ENCODE measurements around the gene C13orf42. TPM values are rescaled to one million over a fixed set of nuclear protein-coding genes. Genes with fewer than 3 reads are reported as not detected.

The C13orf42 gene
- polyA plus RNA-seq, 12 donors = 0.10 to 0.20 (median 0.13) TPM; not detected in 5

DNA sequence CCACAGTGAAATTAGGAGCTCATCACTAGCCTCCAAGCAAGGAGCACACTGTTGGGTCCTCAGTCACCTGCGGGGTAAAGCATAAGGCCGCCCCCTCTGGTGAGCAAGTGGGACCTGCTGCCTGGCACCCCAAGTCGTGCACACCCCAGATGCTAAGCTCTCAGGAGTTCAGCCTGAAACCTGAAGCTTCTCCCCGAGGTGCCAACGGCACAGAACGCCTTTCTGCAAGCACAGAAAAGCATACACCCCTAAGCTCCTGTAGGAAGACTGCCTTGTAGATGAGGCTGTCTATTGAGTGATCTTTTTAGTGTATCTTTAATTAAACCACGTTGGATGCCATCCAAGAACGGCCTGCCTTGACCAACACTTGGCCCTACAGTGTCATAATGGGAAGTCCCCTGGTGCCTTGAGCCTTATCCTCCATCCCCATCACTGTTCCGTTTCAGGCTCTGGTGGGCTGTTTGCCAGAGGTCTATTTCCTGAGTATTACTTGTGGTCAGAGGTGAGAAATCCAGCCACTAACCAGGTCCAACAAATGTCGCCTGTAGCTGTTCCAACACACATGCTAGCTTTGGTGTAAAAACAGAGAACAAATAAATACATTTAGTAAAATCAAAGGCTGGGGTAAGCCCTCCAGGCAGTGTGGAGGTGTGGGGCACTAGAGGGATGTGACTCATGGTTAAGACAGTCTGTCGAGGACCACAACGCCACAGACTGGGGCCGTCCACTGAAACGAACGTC, 44.8 kb downstream of the C13orf42 start:
- DNase-seq = no peak

DNA sequence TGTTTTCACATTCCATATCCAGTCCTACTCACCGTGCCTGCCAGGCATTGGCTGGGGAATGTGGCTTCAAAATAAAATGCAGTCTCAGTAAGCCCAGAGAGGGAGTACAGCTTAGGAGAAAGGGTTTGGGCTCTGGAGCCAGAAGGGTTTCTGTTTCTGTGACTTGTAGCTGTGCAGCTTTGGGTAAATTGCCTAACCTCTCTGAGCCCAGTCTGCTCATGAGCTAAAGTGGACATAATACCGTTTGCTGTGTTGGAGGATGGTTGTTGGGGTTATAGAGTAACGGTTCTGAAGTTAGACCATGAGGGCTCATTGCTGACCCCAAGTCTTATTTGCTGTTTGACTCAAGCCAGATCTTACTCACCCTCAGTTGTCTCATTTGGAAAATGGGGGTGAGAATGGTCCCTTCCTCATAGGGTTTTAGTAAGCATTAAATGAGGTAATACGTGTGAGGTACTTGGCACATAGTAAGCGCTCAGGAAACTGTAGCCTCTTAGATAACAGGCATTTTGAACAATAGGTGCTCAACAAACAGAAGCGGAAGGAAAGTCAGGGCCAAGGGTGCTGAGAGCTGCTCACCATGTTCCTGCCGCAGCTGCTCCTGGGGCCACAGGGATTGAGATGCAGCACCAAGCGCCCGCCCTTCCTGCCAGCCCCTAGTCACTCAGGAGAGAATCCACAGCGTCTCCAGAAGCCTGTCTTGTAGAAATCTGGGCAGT, 45.5 kb downstream of the C13orf42 start:
- DNase-seq = no peak

DNA sequence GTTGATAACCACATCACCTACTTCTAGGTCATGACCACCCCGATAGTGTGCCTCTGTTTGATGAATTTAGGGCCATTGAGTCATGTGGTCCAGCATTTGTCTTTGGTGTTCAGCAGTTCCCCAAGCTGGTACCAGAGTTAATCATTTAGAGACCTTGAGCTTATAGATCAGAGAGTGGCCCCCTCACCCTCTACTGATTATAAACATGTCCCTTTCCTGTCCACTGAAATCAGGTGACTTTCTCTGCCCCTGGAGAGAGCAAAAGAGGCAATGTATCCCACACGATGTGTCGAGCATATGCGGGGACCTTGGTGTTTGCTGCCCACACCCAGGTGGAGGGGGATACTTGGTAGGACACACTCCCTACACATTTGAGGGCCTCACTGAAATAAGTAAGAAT, 46.3 kb downstream of the C13orf42 start:
- DNase-seq = no peak

DNA sequence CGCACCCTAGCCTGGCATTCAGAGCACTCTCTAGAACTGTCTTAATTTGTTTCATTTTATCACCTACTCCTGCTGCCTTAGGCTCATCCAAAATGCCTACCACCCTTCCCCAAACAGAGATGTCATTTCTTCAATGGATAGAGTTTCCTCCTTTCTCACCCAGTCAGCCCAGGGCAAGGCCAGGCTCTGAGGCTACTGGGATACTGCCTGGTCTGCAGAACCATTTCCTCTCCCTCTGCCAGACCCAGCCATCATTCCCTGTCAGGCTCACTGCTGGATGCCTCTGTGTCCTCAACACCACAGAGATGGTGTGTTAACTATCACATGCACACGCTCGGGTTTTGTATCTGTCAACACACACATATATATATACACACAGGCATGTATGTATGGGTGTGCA, 47.2 kb downstream of the C13orf42 start:
- DNase-seq = no peak

DNA sequence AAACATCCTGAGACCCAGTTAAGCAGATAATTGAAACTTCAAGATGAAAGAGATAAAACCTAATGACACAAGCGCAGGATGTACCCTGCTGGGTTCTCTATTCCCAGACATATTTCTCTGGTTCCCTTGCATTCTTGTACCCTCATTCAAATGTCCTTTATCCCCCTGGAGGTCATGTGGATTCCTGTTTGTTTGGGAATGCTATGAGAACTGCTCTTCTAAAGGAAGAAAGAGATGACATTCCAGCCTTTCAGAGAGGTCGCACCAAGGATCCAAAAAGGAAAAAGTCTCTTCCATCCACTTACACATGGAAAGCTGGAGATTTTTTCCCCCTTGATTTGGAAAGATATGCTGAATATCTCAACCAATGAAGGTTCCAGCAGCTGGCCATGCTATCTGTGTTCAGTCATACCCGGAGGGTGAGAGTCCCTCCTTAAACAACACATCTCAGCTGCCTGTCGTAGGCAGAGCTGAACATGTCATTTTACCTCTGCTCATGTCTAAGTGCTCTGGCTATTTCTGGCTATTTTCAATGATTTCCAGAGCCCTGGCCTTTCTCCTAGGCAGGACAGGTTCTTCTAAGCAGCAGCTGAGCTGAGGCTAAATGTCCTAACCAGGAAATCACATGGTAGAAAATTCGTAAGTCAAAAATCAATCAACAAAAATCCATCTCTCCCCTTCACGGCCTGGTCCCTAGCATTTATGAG, 52.5 kb downstream of the C13orf42 start:
- DNase-seq = no peak

DNA sequence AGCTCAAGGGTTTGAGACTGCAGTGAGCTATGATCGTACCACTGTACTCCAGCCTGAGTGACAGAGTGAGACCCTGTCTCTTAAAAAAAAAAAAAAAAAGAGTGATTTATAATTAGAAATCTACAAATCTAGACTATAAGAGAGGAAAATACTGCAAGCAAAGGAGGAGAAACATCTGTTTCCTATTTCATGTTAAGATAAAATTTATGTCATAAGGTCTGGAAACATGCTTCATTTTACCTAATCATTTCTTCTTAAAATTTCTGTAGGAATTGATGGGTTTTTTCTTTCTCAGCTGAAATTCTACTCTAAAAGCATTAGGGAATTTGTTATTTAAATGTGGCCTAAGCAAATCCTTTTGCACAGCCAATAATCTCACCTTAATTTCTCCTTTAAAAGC, 53.2 kb downstream of the C13orf42 start:
- no peak for DNase-seq

DNA sequence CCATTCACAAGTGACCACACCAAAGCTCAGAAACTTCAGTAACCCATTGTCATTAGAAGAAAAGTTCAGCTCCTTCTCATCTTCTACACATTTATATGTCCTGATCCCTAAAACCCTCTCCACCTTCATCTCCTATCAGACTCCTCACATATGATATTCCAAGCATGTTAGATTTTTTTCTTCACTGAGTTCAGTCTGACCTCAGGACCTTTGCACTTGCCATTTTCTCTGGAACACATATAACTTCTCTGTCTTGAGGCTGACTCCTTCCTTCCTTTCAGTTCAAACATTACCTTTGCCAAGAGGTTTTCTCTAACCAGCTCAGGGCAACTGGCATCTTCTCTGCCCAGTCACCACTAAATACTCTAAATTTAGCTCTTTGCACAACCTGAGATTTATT, 54.1 kb downstream of the C13orf42 start:
- no peak for DNase-seq

DNA sequence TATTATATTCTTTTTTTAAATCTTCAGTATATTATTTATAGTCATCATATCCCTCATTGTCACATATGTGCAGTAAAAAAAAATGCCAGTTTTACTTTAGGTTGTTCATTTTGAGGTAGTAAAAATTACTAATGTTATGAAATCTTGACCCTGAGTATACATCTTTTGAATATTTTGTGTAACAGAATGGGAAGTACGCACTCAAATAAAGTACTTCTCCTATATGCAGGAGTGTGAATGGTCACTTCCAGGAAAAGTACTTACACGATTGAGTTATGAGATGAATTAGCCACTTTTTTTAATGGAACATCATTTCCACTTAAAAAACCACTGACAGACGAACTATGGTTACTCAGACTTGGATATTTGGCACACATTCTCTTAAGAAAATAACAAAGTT, 58.5 kb downstream of the C13orf42 start:
- DNase-seq = no peak

DNA sequence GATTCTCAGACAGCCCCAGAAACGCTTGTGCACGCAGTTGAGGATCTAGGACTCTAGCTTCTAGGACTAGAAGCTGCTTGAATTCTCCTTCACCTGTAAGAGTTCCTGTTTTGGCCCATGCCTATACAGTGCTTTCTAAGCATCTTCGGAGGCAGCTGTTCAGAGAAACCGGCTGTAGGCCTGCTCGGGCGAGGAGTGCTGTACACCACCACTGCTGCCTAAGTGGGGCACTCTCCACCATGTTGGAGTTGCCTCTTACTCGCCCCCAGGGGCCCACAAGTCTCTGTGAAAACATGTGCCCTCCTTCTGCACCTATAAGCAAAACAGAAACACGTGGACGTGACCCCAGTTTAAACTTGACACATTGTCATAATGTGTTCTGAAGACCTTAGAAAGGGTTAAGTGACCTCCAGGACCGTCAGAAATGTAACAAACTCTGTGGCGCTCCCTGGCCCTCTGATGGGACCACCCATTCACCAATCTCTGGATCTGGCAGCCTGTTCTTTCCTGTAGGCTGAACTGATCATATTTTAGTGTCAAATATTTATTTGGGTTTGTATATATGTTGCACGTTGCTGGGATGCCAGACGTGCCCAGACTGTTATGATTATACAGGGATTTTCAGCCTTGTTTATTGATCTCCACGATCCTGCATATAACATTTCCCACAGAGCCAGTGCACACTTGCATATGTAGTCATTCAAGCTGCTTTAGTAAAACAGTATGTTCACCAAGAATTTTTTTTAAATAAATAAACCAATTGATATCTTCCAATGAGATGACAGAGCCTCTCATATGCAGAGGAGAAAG, 60.8 kb downstream of the C13orf42 start:
- DNase-seq = no peak

DNA sequence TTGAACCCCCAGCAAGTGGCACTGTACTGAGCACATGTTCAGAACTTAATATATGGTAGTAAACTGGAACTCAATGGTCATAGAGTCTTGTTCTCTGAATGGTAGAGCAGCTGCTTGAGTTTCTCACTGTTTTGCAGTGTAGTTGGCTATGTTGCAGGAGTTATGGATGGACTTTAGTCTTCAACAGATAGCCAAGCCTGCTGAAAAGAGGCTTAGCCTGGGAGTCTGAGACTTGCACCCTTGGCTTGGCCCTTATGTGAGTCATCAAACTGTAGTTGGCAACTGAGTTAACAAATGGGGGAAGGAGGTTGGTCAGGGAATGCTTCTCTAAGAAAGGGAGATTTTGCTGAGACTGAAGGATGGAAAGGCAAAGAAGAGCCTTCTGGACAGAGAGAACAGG, 62.5 kb downstream of the C13orf42 start:
- DNase-seq = no peak

DNA sequence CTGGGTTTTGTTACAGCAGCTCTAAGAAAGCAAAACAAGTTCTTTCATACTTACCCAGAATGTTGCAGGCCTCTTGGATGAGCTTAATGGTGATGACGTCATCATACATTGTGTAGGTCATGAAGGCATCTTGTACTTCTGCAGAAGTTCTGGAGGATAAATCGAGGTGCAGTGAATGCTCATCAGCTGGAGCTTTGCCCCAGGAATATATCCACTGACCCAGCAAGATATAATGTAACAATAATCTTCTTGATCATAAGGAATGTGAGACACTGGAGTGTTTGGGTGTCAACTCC, 63.0 kb downstream of the C13orf42 start:
- no peak for DNase-seq

DNA sequence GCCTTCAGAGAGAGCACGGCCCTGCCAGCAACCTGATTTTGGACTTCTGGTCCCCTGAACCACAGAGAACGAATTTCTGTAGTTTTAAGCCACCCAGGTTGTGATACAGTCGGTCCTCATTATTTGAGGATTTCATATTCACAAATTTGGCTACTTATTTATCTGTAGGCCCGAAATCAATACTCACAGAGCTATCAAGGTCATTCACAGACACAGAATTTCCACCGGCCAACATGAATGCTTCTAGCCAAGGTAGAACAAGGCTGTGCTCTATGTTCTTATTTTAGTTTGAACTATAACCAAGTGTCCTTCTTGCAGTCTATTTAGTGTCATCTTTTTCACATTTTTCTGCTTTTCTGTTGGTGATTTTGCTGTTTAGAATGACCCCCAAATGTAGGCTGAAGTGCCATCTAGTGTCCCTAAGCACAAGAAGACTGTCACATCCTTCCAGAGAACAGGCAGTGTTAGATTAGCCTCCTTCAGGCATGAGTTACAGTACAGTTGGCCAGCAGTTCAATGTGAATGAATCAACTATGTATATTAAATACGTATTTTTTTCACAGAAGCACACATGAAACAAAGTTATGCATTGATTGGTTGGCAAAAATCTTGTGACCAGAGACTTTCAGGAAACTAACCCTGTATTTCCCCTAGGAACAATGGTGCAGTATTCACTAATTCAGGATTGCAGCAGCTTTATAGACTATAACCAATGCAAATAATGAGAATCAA, 63.5 kb downstream of the C13orf42 start:
- DNase-seq = no peak

DNA sequence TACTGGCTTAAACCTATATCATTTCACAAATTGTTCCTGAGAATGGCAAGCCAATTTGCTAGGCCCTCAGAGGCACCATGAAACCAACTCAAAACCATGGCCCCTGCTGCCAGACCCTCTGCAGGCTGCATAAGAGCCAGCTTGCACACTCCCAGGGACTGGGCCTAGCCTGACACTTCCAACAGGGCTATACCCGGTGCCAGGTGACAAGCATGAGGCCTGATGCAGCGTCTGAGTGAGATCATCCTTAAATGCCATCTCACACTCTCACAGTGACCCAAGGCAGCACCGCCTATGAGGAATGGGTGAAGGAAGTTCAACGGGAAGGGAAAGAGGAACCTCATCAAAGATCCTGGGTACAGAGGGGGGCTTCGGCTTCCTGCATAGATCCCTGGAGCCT, 65.6 kb downstream of the C13orf42 start:
- DNase-seq = no peak

DNA sequence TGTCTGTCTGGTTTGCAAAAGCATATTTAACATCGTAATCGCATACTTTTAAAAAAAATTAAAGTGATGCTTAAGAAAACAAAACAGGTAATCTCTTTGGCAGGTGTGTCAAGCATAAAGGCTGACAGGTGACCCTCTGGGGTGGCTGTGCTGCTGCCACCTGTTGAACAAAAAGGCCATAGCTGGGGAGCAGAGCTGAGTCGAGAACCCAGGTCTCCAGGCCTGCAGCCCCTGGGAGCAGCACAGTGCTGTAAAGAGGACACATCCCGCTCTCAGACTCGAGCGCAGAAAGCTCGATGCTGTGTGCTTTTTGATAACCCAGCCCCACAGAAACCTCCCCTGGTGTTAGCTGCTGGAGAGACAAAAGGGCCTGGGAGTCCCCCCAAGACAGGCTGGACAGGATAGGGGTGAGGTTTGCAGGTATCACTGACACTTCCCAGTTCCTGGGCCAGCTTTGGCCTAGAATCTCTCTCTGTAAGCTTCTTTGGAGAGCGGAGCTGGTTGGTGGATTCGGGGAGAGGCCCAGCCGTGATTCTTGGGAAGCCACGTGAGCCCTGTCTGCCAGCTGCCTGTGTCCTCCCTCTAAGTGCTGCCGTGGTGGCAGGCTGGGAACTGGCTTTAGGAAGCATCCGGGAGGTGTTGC, 66.9 kb downstream of the C13orf42 start:
- no peak for DNase-seq

DNA sequence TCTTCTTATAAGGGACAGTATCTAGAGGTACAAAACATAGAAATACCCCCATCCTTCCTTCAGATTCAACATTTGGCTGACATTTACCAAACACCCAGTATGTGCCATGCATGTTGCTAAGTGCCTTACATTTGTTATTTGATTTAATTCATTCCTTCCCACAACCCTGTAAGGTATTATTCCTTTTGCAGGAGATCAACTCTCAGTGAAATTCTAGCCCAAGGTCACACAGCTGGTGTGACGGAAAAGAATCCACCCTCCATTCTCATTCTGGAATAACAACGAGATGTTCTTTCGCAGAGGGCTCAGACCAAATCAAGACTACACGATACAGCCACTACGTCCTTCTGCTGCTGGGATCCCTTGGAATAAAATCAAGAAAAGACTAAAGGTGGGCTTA, 67.8 kb downstream of the C13orf42 start:
- DNase-seq = no peak

DNA sequence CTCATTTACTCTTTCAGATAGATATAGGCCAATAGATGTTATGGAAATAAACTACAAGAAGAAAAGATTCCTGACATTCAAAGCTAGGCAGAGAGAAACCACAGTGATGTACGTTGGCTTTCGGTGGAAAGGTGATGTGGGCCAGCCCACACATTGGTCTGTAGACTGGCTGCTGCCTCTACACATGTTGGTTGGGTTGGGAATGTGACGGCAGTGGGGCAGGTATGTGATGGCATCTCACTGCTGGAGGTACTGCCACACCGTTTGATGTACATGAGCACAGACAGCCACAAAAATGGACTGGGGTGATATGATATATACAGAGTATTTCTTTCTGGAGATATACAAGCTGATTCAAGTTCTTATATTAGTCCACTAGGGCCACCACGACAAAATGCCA, 69.4 kb downstream of the C13orf42 start:
- no peak for DNase-seq

DNA sequence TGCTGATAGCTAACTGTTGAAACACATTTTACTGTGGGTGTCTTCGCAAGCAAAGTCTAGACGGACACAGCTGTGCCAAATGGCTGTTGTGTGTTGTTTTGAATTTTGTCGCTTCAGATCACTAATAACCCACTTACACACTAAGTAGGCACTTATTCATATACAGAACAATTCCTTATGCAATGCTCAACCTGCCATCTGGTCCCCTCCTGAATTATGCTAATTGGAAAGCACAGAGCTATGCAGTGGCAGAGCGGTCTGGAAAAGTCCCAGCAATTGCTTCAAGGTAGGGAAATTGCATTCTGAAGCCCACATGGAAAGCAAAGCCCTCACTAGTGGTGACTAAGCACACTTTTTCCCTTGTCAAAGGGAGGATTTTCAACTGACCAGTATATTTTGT, 69.9 kb downstream of the C13orf42 start:
- DNase-seq = no peak

DNA sequence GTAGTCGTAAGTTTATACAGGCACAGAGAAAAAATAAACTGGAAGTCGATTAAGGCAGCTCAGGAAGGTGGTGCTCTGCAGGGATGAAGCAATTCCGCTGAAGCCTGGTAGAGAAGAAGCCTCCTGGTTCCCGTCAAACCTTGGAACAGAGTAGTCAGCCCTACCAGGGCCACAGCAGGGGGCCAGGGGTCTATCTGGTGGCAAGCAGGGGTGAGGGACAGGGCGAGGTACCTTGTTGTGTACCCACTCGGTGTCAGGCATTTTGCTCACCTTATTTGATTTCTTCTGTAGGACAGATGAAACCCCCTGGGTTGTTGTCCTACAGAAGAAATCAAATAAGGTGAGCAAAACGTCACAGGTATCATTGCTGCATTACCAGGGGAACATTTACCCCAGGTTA, 70.6 kb downstream of the C13orf42 start:
- DNase-seq = no peak

DNA sequence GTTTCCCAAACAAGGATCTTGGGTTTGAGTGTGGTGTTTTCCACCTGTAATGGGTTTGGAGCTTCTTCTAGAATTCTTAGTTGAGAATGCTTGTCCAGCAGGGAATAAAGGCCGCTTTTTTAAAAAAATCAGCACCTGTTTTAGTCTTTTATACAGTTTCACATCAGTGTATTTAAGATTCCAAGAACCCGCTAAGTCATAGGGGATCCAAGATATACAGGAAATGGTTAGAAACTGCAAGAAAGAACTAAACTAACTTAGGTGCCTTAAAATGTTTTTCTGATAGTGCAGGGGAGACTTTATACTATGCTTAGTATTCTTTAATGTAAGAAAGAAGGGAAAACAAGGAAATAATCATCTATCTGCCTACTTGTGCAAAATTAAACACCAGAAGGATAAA, 74.7 kb downstream of the C13orf42 start:
- DNase-seq = no peak

DNA sequence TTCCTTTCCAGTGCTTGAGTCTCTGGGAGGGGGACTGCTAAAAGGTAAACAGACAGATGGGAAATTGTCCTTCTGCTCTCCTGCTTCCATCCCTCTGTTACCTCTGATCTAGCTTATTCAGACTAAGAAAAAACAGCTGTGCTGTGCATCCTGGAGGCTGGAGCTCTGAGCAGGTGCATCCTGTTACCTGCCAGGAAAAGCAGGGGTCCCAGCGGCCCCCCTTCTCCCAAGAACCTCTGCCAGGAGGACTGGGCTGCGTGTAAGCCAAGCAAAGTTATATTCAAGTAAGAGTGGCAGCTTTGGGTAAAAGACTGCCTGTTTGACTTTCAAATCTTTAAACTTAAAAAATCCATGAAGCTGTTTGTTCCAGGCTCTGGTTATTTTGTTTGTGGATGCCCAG, 75.1 kb downstream of the C13orf42 start:
- no peak for DNase-seq

DNA sequence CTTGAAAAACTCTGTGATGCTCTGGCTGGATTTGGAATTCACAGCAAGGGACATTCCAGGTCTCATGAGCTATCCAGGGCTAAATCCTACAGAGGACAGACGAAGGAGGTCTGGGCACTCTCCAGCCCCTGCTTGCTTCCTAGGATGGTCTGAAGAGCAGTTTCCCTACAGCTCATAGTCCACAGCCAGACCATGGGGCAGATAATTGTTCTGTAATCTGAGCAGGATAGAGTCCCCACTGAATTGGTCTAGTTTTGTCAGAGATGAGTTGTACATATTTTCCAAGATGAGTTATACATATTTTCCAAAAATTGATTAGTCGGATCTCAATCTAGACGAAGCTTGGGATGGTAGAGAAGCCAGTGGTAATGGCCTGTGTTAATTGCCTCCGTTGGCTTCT, 75.6 kb downstream of the C13orf42 start:
- no peak for DNase-seq

Data from muscle of arm (tissue), 12 donors.